Activated naive CD8-positive, alpha-beta T cell treated with anti-CD3 and anti-CD28 coated beads, Interleukin-2, amount 10 ng/mL, durations not matched to agents 7 days and 5 days (primary cell): ENCODE data around the gene NR4A1. TPM values are rescaled to one million over a fixed set of nuclear protein-coding genes. Genes with fewer than 3 reads are reported as not detected.

Experiments used
- ATAC-seq: fragments of 150-1000 bp; cut with Tn5 transposase; one replicate; pipeline ENCODE4 v1.10.0; 2021; ENCODE audit warnings: low read depth, moderate library complexity
- POLR2A ChIA-PET: fragments of 350-600 bp; sonication (Branson Sonifier 250); formaldehyde crosslinking; loops from one replicate; lab custom pipeline; 2021; ENCODE audit warnings: antibody characterized with exemption; lab: Charles Lee
- DNase-seq: peaks from one replicate; pipeline ENCODE4 v3.0.0; 2021
- H3K27ac Mint-ChIP-seq: one replicate; pipeline ENCODE4 v1.8.0; 2022; ENCODE audit warnings: mild to moderate bottlenecking, mixed read lengths
- H3K27me3 Mint-ChIP-seq: one replicate; pipeline ENCODE4 v1.8.0; 2022; ENCODE audit warnings: mild to moderate bottlenecking, moderate library complexity, mixed read lengths
- H3K36me3 Mint-ChIP-seq: one replicate; pipeline ENCODE4 v1.8.0; 2021; ENCODE audit warnings: mild to moderate bottlenecking, mixed read lengths
- H3K4me1 Mint-ChIP-seq: one replicate; pipeline ENCODE4 v1.8.0; 2021; ENCODE audit warnings: mixed read lengths
- H3K4me3 Mint-ChIP-seq: one replicate; pipeline ENCODE4 v1.8.0; 2022; ENCODE audit warnings: mild to moderate bottlenecking, moderate library complexity, mixed read lengths
- H3K9me3 Mint-ChIP-seq: one replicate; pipeline ENCODE4 v1.8.0; 2021; ENCODE audit warnings: mixed read lengths
- total RNA-seq, 2 experiments: library from RNA; stranded (reverse); gene quantifications; one replicate each; pipeline ENCODE4 v1.2.3, GENCODE V29; 2021

Gene NR4A1
- total RNA-seq, 2 experiments from 2014 or later, result 8.6 to 8.8 TPM

- Mint-ChIP-seq H3K27me3 (peaks cover 10% of the 10 kb centered on the region), H3K27ac (no peak overlapping the region), H3K36me3 (no peaks in the 10 kb centered on the region), H3K9me3 (no peaks in the 10 kb centered on the region), H3K4me3 (peak overlapping the region; percentile 60), H3K4me1 (peaks cover 22% of the 10 kb centered on the region)
- ATAC-seq (peak; percentile 46), DNase-seq (peak; percentile 87)
- POLR2A ChIA-PET, result interaction anchor here (1.1 to 3.6 kb wide), 5 partner anchors 11 to 81 kb away, joined by 3 to 20 read pairs (median 5); partner anchors contain the start of genes ATG101 and NR4A1
These were observed 14.6 kb upstream of the NR4A1 start for GRCh38 chr12:52036587-52037171.

DNA sequence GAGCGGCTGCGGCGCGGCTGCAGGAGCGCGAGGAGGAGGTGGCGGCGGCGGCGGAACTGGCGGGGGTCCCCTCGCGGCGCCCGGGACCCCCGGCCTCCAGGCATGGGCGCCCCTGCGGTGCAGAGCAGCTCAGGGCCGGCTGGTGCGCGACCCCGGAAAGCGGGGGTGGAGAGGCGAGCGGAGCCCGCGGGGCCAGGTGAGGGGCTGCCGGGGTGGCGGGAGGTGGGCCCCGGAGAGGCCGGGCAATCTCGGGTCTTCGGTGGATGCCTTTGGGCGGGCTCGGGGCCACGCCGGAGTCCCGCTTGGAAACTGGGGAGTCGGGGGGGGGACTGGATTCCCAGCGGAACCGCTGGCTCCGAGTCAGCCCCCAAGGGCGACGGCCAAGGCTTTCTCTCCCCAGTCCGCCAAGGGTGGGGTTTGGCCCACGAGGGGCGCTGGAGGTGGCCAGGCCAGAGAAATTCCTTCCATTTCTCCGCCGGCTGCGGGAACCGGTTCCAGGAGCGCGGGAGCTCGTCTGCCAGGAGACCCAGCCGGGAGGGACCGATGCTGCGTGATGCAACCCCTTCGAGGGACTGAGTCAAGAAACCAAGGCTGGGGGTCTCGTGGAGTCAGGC lies 13.9 kb upstream of the NR4A1 start:
- ATAC-seq (no peak), DNase-seq (no peak)
- Mint-ChIP-seq H3K27me3 (peaks cover 10% of the 10 kb centered on the region), H3K9me3 (no peaks in the 10 kb centered on the region), H3K27ac (no peak overlapping the region), H3K36me3 (no peaks in the 10 kb centered on the region), H3K4me1 (peaks cover 29% of the 10 kb centered on the region), H3K4me3 (peak overlapping the region; percentile 48)
- POLR2A ChIA-PET, result interaction anchor here (0.7 to 3.6 kb wide), 4 partner anchors 12 to 82 kb away, joined by 3 to 20 read pairs (median 5); partner anchors contain the start of gene NR4A1

DNA sequence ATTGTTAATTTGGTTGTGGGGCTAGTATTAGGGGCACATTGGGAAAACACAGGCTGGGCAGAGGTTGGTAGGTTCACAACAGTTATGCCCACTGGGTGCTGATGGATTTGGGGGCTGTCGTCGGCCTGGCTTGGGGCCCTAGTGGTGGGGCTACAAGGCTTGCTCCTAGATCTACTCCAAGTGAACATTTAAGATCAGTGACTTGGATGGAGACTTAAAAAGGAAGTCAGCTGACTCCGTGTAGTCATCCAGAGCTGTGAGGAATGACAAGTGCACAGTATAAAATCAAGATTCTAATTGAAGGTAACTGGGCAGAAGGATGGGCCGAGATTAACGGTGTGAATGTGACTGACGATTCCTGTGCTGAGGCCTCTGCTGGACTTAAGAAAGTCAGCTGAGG lies 12.8 kb upstream of the NR4A1 start:
- Mint-ChIP-seq H3K27me3 (peaks cover 10% of the 10 kb centered on the region), H3K4me3 (peak overlapping the region; percentile 48), H3K27ac (no peak overlapping the region), H3K4me1 (peaks cover 29% of the 10 kb centered on the region), H3K36me3 (no peaks in the 10 kb centered on the region), H3K9me3 (no peaks in the 10 kb centered on the region)
- DNase-seq (no peak), ATAC-seq (no peak)
- POLR2A ChIA-PET, result interaction anchor here (2.4 to 3.6 kb wide), 2 partner anchors 12 to 31 kb away, joined by 8 to 20 read pairs; partner anchors contain the start of genes ATG101 and NR4A1

GRCh38 chr12:52041035-52041434 lies 10.2 kb upstream of the NR4A1 start:
- H3K4me3 Mint-ChIP-seq, result no peak overlapping the region
- no peaks in the 10 kb centered on the region for H3K36me3 Mint-ChIP-seq

GRCh38 chr12:52041695-52042123 lies 9.5 kb upstream of the NR4A1 start:
- Mint-ChIP-seq H3K4me1 (peaks cover 31% of the 10 kb centered on the region), H3K36me3 (no peaks in the 10 kb centered on the region), H3K9me3 (no peaks in the 10 kb centered on the region), H3K4me3 (peak overlapping the region; percentile 71), H3K27me3 (peaks cover 3% of the 10 kb centered on the region), H3K27ac (peak overlapping the region; percentile 87)
- ATAC-seq (peak; percentile 41), DNase-seq (peak; percentile 55)
- POLR2A ChIA-PET, result interaction anchor here (1.0 to 2.6 kb wide), 3 partner anchors 9 to 16 kb away, joined by 4 to 11 read pairs (median 10); partner anchors contain the start of gene NR4A1

More at GRCh38 chr12:52041035-52041434, 10.2 kb upstream of the NR4A1 start:
- Mint-ChIP-seq H3K4me1 (peaks cover 28% of the 10 kb centered on the region), H3K9me3 (no peaks in the 10 kb centered on the region), H3K27ac (no peak overlapping the region), H3K27me3 (peaks cover 3% of the 10 kb centered on the region)
- POLR2A ChIA-PET, result interaction anchor here (1.0 to 2.6 kb wide), 4 partner anchors 9 to 29 kb away, joined by 4 to 11 read pairs (median 6); partner anchors contain the start of genes ATG101 and NR4A1
- no peak for ATAC-seq
- no peak for DNase-seq

- ATAC-seq, result no peak
- Mint-ChIP-seq H3K27ac (no peak overlapping the region), H3K27me3 (peaks cover 3% of the 10 kb centered on the region), H3K9me3 (no peaks in the 10 kb centered on the region), H3K4me1 (peaks cover 33% of the 10 kb centered on the region), H3K36me3 (no peaks in the 10 kb centered on the region), H3K4me3 (peak overlapping the region; percentile 71)
- DNase-seq, result no peak
- POLR2A ChIA-PET, result interaction anchor here (1.8 to 2.6 kb wide), 2 partner anchors 10 to 17 kb away, joined by 5 to 10 read pairs; no protein-coding TSS in a partner anchor
These were observed 8.4 kb upstream of the NR4A1 start for GRCh38 chr12:52042706-52043385.

DNA sequence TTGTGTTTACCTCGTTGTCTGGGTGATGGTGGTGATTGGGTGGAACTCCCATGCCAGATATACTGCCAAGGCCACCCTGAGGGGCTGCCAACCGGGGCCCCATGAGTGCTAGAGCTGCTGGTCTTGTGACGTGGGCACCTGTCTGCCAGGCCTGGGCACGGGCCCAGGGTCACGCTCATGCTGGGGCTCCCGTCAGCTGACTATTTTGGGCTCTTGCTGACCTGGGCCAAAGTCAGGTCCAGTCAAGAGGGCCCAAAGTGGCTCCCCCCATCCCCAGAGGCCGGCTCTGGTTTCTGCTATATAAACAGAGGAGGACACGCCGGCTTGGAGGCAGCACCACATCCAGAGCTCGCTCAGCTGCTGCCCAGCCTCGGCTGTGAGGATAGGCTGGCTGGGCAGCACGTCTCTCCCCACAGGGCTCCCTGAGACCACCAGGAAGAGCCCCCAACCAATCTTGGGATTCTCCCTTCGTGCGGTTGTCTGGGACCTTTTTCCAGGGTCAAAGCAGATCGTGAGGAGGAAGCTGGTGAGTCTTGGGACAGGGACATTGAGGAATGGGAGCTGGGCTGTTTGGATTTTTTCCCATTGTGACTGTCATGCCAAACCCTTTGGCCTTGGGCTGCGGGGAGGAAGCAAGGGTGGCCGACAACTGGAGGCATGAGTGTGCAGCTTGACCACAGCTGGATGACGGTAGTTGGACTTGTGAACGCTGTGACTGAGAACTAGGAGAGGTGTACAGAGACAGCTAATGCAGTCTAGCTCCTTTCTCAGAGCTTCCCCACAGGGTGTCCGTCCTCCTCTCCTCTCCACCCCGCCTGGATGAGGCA lies 7.6 kb upstream of the NR4A1 start:
- no peaks in the 10 kb centered on the region for H3K36me3 Mint-ChIP-seq
- peaks cover 29% of the 10 kb centered on the region for H3K4me1 Mint-ChIP-seq
- POLR2A ChIA-PET, result interaction anchor here (1.8 to 2.6 kb wide), 2 partner anchors 11 to 18 kb away, joined by 5 to 10 read pairs; no protein-coding TSS in a partner anchor

DNA sequence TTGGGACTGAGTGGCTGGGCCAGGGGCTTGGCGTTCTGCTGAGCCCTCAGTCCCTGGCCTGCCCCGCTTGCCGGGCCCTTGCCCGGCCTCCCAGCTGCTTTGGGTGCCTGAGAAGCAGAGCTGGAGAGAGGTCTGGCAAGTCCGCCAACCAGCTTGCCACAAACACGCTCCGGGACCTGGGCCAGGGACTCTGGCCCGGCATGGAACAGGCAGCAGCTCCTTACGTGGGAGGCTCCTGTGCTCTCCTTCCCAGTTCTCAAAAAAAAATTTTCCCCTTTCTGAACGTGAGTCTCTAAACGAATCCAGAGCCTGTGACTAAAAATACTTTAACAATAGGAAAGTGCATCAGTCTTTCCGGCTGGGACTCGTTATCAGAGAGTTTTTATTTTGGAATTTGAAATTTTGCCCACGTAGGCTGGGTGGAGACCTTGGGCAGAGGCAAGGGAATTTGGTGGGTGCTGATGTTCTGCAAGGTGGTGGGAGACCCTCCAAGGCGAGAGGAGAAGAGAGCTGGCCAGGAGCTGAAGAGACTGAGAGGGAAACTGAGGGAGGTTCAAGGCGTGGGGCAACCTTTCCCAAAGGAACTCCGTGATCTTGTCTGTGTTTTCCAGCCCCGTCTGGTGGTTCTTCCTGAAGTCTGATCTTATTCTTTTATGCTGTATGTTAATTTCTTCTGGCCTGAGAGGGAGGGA lies 6.8 kb upstream of the NR4A1 start:
- peaks cover 3% of the 10 kb centered on the region for H3K27me3 Mint-ChIP-seq
- no peaks in the 10 kb centered on the region for H3K36me3 Mint-ChIP-seq
- H3K4me1 Mint-ChIP-seq, result peaks cover 32% of the 10 kb centered on the region
- no peak overlapping the region for H3K27ac Mint-ChIP-seq
- DNase-seq, result no peak
- no peak for ATAC-seq
- no peak overlapping the region for H3K4me3 Mint-ChIP-seq
- POLR2A ChIA-PET, result interaction anchor here (1.8 to 2.6 kb wide), 2 partner anchors 11 to 19 kb away, joined by 5 to 10 read pairs; no protein-coding TSS in a partner anchor
- H3K9me3 Mint-ChIP-seq, result no peaks in the 10 kb centered on the region

More for the DNA sequence above, 7.6 kb upstream of the NR4A1 start:
- no peak overlapping the region for H3K4me3 Mint-ChIP-seq
- ATAC-seq (no peak), DNase-seq (no peak)
- peaks cover 3% of the 10 kb centered on the region for H3K27me3 Mint-ChIP-seq
- H3K9me3 Mint-ChIP-seq, result no peaks in the 10 kb centered on the region
- peak overlapping the region; percentile 44 for H3K27ac Mint-ChIP-seq

DNA sequence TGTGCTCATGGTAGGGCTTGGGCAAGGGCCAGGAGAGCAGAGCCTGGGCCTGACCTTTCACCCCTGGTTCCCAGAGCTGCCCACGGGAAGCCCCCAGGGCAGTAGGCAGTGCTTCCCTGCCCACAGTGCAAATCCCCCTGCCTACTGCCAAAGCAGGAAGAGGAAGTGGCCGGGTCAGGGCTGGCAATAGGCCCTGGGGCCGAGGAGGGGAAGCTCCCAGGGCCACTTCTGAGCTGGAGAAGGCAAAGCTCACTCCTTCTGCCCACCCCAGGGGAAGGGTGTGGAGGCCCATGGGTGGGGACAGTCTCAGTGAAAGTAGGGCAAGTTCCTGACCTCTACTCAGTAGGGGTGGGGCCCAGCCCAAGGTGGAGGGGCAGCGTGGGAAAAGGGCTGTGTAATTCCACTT lies 5.4 kb upstream of the NR4A1 start:
- Mint-ChIP-seq H3K9me3 (no peaks in the 10 kb centered on the region), H3K27ac (peak overlapping the region; percentile 62)

DNA sequence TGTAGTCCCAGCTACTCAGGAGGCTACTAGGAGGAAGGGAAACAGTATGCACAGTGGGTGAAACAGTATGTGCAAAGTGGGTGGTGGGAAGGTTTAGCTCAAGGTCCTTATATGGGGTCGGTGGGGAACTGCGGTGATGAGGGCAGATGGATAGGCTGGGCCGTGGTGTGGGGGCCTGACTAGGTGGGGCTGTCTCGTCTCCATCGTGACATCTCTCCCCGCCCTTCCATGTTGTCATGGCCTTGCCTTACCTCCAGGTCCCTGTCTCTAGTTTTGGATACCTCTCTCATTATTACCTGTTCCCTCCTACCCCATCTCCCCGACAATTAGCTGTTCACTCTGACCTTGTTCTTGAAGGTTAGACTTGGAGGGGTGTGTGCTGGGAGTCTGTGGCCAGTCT lies 4.4 kb upstream of the NR4A1 start:
- DNase-seq (no peak), ATAC-seq (no peak)
- Mint-ChIP-seq H3K27me3 (peaks cover 2% of the 10 kb centered on the region), H3K27ac (no peak overlapping the region), H3K9me3 (no peaks in the 10 kb centered on the region), H3K36me3 (peaks cover 2% of the 10 kb centered on the region), H3K4me3 (no peak overlapping the region), H3K4me1 (peaks cover 43% of the 10 kb centered on the region)
- POLR2A ChIA-PET, result interaction anchor here (0.6 to 1.1 kb wide), 3 partner anchors 11 to 22 kb away, joined by 3 to 5 read pairs (median 3); partner anchors contain the start of gene ATG101

More for the DNA sequence above, 5.4 kb upstream of the NR4A1 start:
- DNase-seq (no peak), ATAC-seq (no peak)
- H3K27me3 Mint-ChIP-seq, result peaks cover 3% of the 10 kb centered on the region
- no peak overlapping the region for H3K4me3 Mint-ChIP-seq
- POLR2A ChIA-PET, result interaction anchor here (0.8 kb wide), 1 partner anchor 15 kb away, joined by 3 read pairs; no protein-coding TSS in a partner anchor
- no peaks in the 10 kb centered on the region for H3K36me3 Mint-ChIP-seq
- peaks cover 43% of the 10 kb centered on the region for H3K4me1 Mint-ChIP-seq

GRCh38 chr12:52049286-52049685 lies 2.0 kb upstream of the NR4A1 start:
- Mint-ChIP-seq H3K4me3 (peak overlapping the region; percentile 99), H3K36me3 (peaks cover 2% of the 10 kb centered on the region), H3K27ac (peak overlapping the region; percentile 99), H3K27me3 (peaks cover 2% of the 10 kb centered on the region), H3K9me3 (no peaks in the 10 kb centered on the region), H3K4me1 (peaks cover 45% of the 10 kb centered on the region)
- DNase-seq (no peak), ATAC-seq (no peak)
- POLR2A ChIA-PET, result no interaction called here

- ATAC-seq (no peak), DNase-seq (no peak)
- Mint-ChIP-seq H3K4me3 (peak overlapping the region; percentile 99), H3K9me3 (no peaks in the 10 kb centered on the region), H3K4me1 (peaks cover 43% of the 10 kb centered on the region), H3K36me3 (peaks cover 2% of the 10 kb centered on the region), H3K27ac (peak overlapping the region; percentile 99), H3K27me3 (peaks cover 2% of the 10 kb centered on the region)
- POLR2A ChIA-PET, result interaction anchor here (2.7 to 4.8 kb wide), 2 partner anchors 12 to 20 kb away, joined by 20 to 63 read pairs; partner anchors contain the start of gene ATG101
These were observed 1.6 kb upstream of the NR4A1 start for GRCh38 chr12:52049688-52050087.
